ENCODE results near the gene SPC24.

The SPC24 gene

DNA sequence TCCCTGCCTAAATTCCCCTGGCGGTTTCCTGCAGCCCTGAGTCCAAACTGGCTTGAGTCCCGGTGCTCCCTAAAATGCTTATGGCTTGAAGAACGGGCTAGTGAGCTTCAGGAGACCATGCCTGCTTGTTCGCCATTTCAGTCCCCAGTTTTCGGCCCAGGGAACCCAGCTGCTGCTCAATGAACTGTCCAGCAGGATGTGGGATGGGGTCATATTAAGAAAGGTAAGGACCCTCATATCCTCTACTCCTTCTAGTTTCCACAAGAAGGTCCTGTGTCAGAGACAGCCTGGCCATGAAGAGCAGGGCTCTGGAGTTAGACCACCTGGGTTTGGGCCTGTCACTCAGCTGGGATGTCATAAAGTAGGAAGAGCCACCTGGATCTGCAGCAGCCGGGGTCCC is 17.0 kb upstream of the SPC24 start:
- no peak overlapping the region for H3K4me3 ChIP-seq (ENCODE audit: control insufficient read depth, low read depth, low read length)
- TF ChIP-seq, protein P1, sequence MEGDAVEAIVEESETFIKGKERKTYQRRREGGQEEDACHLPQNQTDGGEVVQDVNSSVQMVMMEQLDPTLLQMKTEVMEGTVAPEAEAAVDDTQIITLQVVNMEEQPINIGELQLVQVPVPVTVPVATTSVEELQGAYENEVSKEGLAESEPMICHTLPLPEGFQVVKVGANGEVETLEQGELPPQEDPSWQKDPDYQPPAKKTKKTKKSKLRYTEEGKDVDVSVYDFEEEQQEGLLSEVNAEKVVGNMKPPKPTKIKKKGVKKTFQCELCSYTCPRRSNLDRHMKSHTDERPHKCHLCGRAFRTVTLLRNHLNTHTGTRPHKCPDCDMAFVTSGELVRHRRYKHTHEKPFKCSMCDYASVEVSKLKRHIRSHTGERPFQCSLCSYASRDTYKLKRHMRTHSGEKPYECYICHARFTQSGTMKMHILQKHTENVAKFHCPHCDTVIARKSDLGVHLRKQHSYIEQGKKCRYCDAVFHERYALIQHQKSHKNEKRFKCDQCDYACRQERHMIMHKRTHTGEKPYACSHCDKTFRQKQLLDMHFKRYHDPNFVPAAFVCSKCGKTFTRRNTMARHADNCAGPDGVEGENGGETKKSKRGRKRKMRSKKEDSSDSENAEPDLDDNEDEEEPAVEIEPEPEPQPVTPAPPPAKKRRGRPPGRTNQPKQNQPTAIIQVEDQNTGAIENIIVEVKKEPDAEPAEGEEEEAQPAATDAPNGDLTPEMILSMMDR (conservative IDR thresholded peaks at IDR 0.05; ENCODE audit: control insufficient read depth, insufficient read depth, low read depth, low read length) = no peak
- DNase-seq (ENCODE audit: low read depth) = no peak

DNA sequence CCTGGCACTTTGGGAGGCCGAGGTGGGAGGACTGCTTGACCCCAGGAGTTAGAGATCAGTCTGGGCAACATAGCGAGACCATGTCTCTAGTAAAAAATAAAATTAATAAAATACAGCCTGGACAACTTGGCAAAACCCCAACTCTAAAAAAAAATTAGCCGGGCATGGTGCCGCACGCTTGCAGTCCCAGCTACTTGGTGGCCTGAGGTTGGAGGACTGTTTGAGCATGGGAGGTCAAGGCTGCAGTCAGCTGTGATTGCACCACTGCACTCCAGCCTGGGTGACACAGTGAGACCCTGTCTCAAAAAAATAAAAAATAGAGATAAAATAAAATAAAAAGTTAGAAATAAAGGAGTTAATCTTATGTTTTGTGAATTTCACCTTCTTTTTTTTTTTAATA is 15.6 kb upstream of the SPC24 start:
- TF ChIP-seq, protein P1 (conservative IDR thresholded peaks at IDR 0.05; ENCODE audit: control insufficient read depth, insufficient read depth, low read depth, low read length) = no peak
- H3K4me3 ChIP-seq (ENCODE audit: control insufficient read depth, low read depth, low read length) = no peak overlapping the region

DNA sequence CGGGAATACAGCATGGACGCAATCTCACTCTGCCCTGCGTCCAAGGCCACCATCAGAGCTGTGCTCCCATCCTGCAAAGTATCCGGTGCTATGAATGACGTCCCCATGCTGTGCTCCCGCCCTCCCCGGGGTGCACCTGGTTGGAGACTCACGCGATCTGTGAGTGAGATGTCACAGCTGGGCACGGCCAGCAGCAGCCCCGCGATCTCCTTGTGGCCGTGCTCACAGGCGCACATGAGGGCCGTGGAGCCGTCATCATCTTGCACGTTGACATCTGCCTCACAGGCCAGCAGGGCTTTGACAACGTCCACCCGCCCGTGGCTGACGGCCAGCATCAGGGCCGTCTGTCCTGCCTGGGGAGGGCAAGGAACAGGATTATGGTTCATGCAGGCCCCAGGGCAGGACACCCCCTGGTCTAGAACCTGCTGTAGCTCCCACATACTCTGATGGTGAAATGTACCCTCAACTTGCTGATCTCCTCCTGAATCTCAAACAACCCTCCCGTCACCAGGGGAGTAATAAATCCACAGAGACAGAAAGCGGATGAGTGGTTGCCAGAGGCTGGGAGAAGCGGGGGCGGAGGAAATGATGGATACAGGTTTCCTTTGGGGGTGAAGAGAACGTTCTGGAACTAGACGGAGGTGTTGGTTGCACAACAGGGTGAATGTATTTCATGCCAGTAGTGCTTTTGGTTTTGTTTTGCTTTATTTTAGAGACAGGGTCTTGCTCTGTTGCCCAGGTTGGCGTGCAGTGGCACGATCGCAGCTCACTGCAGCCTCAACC is 14.5 kb upstream of the SPC24 start:
- DNase-seq (ENCODE audit: low read depth) = peak; percentile 97
- TF ChIP-seq, protein P1 (conservative IDR thresholded peaks at IDR 0.05; ENCODE audit: control insufficient read depth, insufficient read depth, low read depth, low read length) = no peak
- no peak overlapping the region for H3K4me3 ChIP-seq (ENCODE audit: control insufficient read depth, low read depth, low read length)

More for the DNA sequence above, 15.6 kb upstream of the SPC24 start:
- DNase-seq (ENCODE audit: low read depth) = no peak

DNA sequence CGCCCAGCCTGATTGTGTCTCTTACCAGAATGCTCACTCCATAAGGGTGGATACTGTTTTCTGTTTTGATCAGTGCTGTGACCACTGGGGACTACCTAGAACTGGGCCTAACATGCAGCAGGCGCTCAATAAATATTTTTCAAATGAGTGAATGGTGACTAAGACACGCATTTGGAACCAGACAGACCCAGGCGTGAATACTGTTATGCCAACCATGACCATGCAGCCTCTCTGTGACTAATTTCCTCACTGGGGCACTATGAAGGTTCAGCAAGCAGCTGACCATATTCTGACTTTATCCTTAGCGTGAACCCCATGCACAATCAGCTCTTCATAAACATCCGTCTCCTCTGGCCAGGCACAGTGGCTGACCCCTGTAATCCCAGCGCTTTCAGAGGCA is 13.0 kb upstream of the SPC24 start:
- DNase-seq (ENCODE audit: low read depth) = peak; percentile 99
- TF ChIP-seq, protein P1 (conservative IDR thresholded peaks at IDR 0.05; ENCODE audit: control insufficient read depth, insufficient read depth, low read depth, low read length) = no peak
- no peak overlapping the region for H3K4me3 ChIP-seq (ENCODE audit: control insufficient read depth, low read depth, low read length)

DNA sequence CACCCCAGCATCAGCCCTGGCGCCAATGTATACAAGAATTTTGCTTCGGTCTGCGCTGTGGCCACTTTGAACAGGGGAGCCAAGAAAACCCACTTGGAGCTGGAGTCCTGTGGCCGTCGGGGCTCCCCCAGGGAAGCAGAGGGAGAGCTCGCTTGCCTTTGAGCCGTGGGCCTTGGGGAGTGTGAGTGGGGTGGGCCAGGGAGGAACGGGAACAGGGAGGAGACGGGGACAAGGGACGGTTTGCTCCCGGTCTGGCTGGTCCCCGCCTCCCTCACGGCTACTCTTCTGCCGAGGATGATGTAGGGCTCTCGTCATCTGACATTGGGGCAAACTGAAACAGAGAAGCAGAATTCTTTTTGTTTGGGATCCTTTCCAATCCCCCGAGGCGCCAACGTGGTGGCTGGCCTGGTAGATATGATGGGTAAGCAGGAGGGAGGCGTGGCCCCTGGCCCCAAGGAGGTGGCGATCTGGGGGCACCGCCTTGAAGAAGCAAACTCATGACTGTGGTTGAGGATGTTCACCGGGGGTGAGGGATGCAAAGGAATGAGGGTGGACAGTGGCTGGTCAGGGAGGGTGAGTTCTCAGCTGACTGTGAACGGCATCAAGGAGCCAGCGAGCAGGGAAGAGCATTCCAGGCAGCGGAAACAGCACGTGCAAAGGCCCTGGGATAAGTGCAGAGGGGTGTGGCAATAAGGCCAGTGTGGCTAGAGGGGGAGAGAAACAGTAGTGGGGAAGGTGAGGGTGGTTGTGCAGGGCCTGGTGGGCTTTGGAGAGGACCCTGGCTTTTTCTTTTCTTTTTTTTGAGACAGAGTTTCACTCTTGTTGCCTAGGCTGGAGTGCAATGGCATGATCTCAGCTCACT is 10.9 kb upstream of the SPC24 start:
- DNase-seq (ENCODE audit: low read depth) = peak; percentile 69
- TF ChIP-seq, protein P1 (conservative IDR thresholded peaks at IDR 0.05; ENCODE audit: control insufficient read depth, insufficient read depth, low read depth, low read length) = no peak
- H3K4me3 ChIP-seq (ENCODE audit: control insufficient read depth, low read depth, low read length) = no peak overlapping the region

DNA sequence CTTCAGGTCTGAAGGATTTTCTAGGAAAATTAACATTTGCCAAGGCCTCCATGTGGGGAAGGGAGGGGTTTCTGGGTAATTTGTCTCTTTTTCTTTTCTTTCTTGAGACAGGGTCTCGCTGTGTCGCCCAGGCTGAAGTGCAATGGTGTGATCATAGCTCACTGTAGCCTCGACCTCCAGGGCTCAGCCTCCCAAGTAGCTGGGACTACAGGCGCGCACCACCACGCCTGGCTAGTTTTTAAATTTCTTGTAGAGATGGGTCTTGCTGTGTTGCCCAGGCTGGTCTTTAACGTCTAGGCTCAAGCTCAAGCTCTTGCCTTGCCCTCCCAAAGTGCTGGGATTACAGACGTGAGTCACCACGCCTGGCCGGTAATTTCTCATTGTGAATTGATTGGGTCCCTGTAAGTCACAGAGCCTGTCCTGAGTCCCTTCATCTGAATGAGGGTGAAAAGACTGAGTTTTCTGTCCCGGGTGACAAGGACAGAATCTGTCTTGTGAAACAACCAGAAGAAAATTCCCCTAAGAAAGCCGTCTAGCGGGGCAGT is 10.0 kb upstream of the SPC24 start:
- peak; percentile 60 for DNase-seq (ENCODE audit: low read depth)
- TF ChIP-seq, protein P1 (conservative IDR thresholded peaks at IDR 0.05; ENCODE audit: control insufficient read depth, insufficient read depth, low read depth, low read length) = no peak
- H3K4me3 ChIP-seq (ENCODE audit: control insufficient read depth, low read depth, low read length) = no peak overlapping the region
